Activated effector memory CD4-positive, alpha-beta T cell treated with anti-CD3 and anti-CD28 coated beads, Interleukin-2, amount 50 U/mL, for 16 hours (primary cell): Measurements from ENCODE around the gene DRAM2.
"Not testable (repeated sequence)": the region's sequence is repeated elsewhere in the genome, so short reads cannot be mapped to it uniquely, and the experiment has no call there.

ENCODE experiments used
- DNase-seq: peaks from one replicate; pipeline ENCODE4 v3.0.0-alpha.2; 2020

DRAM2 gene

GRCh38 chr1:111141245-111142220 is 1.6 kb upstream of the DRAM2 start:
- no peak for DNase-seq

- DNase-seq, result no peak
Observed at GRCh38 chr1:111140680-111140967, 731 bp upstream of the DRAM2 start.

GRCh38 chr1:111139324-111139955 is 453 bp downstream of the DRAM2 start:
- DNase-seq, result no peak

- DNase-seq, result no peak
Observed at GRCh38 chr1:111133866-111134265, 6.0 kb downstream of the DRAM2 start.

- no peak for DNase-seq
Observed at GRCh38 chr1:111131693-111132092, 8.2 kb downstream of the DRAM2 start.

GRCh38 chr1:111129376-111129775 is 10.5 kb downstream of the DRAM2 start:
- DNase-seq, result no peak

GRCh38 chr1:111127923-111128643 is 11.8 kb downstream of the DRAM2 start:
- DNase-seq, result no peak

- DNase-seq, result no peak
Observed at GRCh38 chr1:111126354-111126753, 13.5 kb downstream of the DRAM2 start.

- DNase-seq, result no peak
Observed at GRCh38 chr1:111116496-111116895, 23.4 kb downstream of the DRAM2 start.

- DNase-seq, result no peak
Observed at GRCh38 chr1:111110197-111110899, 29.5 kb downstream of the DRAM2 start.

- no peak for DNase-seq
Observed at GRCh38 chr1:111104981-111105380, 34.9 kb downstream of the DRAM2 start.

- no peak for DNase-seq
Observed at GRCh38 chr1:111101854-111102642, 37.8 kb downstream of the DRAM2 start.

- DNase-seq, result no peak
Observed at GRCh38 chr1:111099289-111099688, 40.6 kb downstream of the DRAM2 start.

GRCh38 chr1:111097356-111098099 is 42.4 kb downstream of the DRAM2 start:
- DNase-seq, result no peak

GRCh38 chr1:111095421-111095820 is 44.5 kb downstream of the DRAM2 start:
- DNase-seq, result not testable (repeated sequence)

- DNase-seq, result no peak
Observed at GRCh38 chr1:111089638-111090037, 50.3 kb downstream of the DRAM2 start.

- DNase-seq, result no peak
Observed at GRCh38 chr1:111085676-111086075, 54.2 kb downstream of the DRAM2 start.

GRCh38 chr1:111084999-111085398 is 54.9 kb downstream of the DRAM2 start:
- no peak for DNase-seq

GRCh38 chr1:111082421-111083203 is 57.3 kb downstream of the DRAM2 start:
- DNase-seq, result no peak

GRCh38 chr1:111079329-111079728 is 60.6 kb downstream of the DRAM2 start:
- DNase-seq, result not testable (repeated sequence)

GRCh38 chr1:111077312-111077711 is 62.6 kb downstream of the DRAM2 start:
- not testable (repeated sequence) for DNase-seq
